ENCODE data around the gene LYST. TPM values are rescaled to one million over a fixed set of nuclear protein-coding genes. Genes with fewer than 3 reads are reported as not detected.
"Not testable (repeated sequence)": the region's sequence is repeated elsewhere in the genome, so short reads cannot be mapped to it uniquely, and the experiment has no call there.

The LYST gene
- polyA plus RNA-seq (2013, experiment 1 of 2; ENCODE audit: insufficient read length): 3.6 TPM
- 3.8 TPM for polyA plus RNA-seq (2013, experiment 2 of 2; ENCODE audit: insufficient read length)

- peak; percentile 45 for DNase-seq
Measured at GRCh38 chr1:235866205-235866912, at the start of gene LYST. TSS of gene LYST (minus strand) at chr1:235866906. CDS start at chr1:235830417, 36,489 bp downstream.

GRCh38 chr1:235915489-235915888 lies 48.8 kb upstream of the LYST start:
- not testable (repeated sequence) for DNase-seq

GRCh38 chr1:235913311-235913710 lies 46.6 kb upstream of the LYST start:
- peak; percentile 50 for DNase-seq

- DNase-seq: no peak
Measured at GRCh38 chr1:235911876-235912275, 45.2 kb upstream of the LYST start.

GRCh38 chr1:235911300-235911662 lies 44.6 kb upstream of the LYST start:
- DNase-seq: no peak

- DNase-seq: peak; percentile 96
Measured at GRCh38 chr1:235910357-235911299, 43.9 kb upstream of the LYST start.

- DNase-seq: peak; percentile 74
Measured at GRCh38 chr1:235908742-235909520, 42.2 kb upstream of the LYST start.

- DNase-seq: no peak
Measured at GRCh38 chr1:235907897-235908240, 41.2 kb upstream of the LYST start.

GRCh38 chr1:235907187-235907896 lies 40.6 kb upstream of the LYST start:
- DNase-seq: no peak

- no peak for DNase-seq
Measured at GRCh38 chr1:235906436-235906835, 39.7 kb upstream of the LYST start.

- not testable (repeated sequence) for DNase-seq
Measured at GRCh38 chr1:235903809-235904208, 37.1 kb upstream of the LYST start.

GRCh38 chr1:235902677-235903542 lies 36.2 kb upstream of the LYST start:
- DNase-seq: peak; percentile 80

- peak; percentile 67 for DNase-seq
Measured at GRCh38 chr1:235901461-235901860, 34.8 kb upstream of the LYST start.

- DNase-seq: no peak
Measured at GRCh38 chr1:235898126-235898525, 31.4 kb upstream of the LYST start.

GRCh38 chr1:235893840-235894239 lies 27.1 kb upstream of the LYST start:
- DNase-seq: no peak

- DNase-seq: no peak
Measured at GRCh38 chr1:235892734-235893413, 26.2 kb upstream of the LYST start.

GRCh38 chr1:235892202-235892601 lies 25.5 kb upstream of the LYST start:
- no peak for DNase-seq

- DNase-seq: no peak
Measured at GRCh38 chr1:235888119-235888643, 21.5 kb upstream of the LYST start.

- DNase-seq: no peak
Measured at GRCh38 chr1:235887676-235888075, 21.0 kb upstream of the LYST start.

- no peak for DNase-seq
Measured at GRCh38 chr1:235885655-235886262, 19.1 kb upstream of the LYST start.
